K562 (cell line): ENCODE measurements around the gene FZD4. TPM values are rescaled to one million over a fixed set of nuclear protein-coding genes. Genes with fewer than 3 reads are reported as not detected.
A peak's percentile ranks its signal among the peaks of the same experiment; 100 is the strongest.

Source experiments
- BACH1 ChIP-seq: fragments of 200-800 bp; sonication (Bioruptor generic); IDR thresholded peaks from 2 replicates; pipeline ENCODE4 v1.6.1; 2016; ENCODE audit warnings: missing genetic modification characterization, missing compliant biosample characterization
- CBX3 ChIP-seq, 2 experiments: IDR thresholded peaks; 1 replicate in 1 of 2; 2 replicates in 1 of 2; pipeline ENCODE4 v1.6.1; 2012; ENCODE audit warnings: inconsistent platforms in 2 of 2, low read length in 2 of 2, borderline replicate concordance in 1 of 2, control low read depth in 1 of 2
- CHAMP1 ChIP-seq: fragments of 450-650 bp; IDR thresholded peaks from 2 replicates; pipeline ENCODE4 v1.6.1; 2016; ENCODE audit warnings: mild to moderate bottlenecking
- ELF2 ChIP-seq: fragments of 250-450 bp; sonication (Bioruptor Pico); IDR thresholded peaks from 2 replicates; pipeline ENCODE4 v1.5.0; 2021; ENCODE audit warnings: mild to moderate bottlenecking
- GABPA ChIP-seq: fragments of 200-800 bp; sonication (Bioruptor generic); conservative IDR thresholded peaks from 2 replicates; pipeline ENCODE4 v1.6.1; 2016; ENCODE audit warnings: low read depth, missing genetic modification characterization, missing compliant biosample characterization
- HDAC6 ChIP-seq: IDR thresholded peaks from 2 replicates; pipeline ENCODE4 v1.6.1; 2012; ENCODE audit warnings: low read depth, mild to moderate bottlenecking, control low read depth, inconsistent platforms, low read length, moderate library complexity
- ILK ChIP-seq: fragments of 450-650 bp; IDR thresholded peaks from 2 replicates; pipeline ENCODE4 v1.6.1; 2016; ENCODE audit warnings: missing genetic modification characterization, low read depth, mild to moderate bottlenecking, missing compliant biosample characterization, moderate library complexity, borderline replicate concordance
- KAT2B ChIP-seq: IDR thresholded peaks from one replicate; pipeline ENCODE4 v1.6.1; 2012; ENCODE audit warnings: low read depth, mild to moderate bottlenecking, control low read depth, inconsistent platforms, low read length, moderate library complexity
- LEF1 ChIP-seq: fragments of 450-650 bp; IDR thresholded peaks from 2 replicates; pipeline ENCODE4 v1.6.1; 2016; ENCODE audit warnings: mild to moderate bottlenecking
- PBX2 ChIP-seq, 2 experiments: IDR thresholded peaks in 1 of 2; conservative IDR thresholded peaks in 1 of 2; 2 replicates each; pipeline ENCODE4 v1.6.1; 2016; ENCODE audit warnings: low read depth in 2 of 2, mild to moderate bottlenecking in 1 of 2, missing compliant biosample characterization in 1 of 2, missing genetic modification characterization in 1 of 2, moderate library complexity in 1 of 2
- PPARD ChIP-seq: fragments of 250-450 bp; sonication (Bioruptor Pico); IDR thresholded peaks from 2 replicates; pipeline ENCODE4 v1.8.0; 2022; ENCODE audit warnings: inconsistent platforms, mild to moderate bottlenecking, moderate library complexity
- ZBED1 ChIP-seq: IDR thresholded peaks from 2 replicates; pipeline ENCODE4 v1.6.1; 2014
- ZNF146 ChIP-seq: IDR thresholded peaks from one replicate; pipeline ENCODE4 v1.6.1; 2018; ENCODE audit warnings: missing compliant biosample characterization; ENCODE audit not compliant: unreplicated experiment
- ZNF511 ChIP-seq: sonication (generic); formaldehyde crosslinking; IDR thresholded peaks from 2 replicates; pipeline ENCODE4 v1.8.0; 2022; ENCODE audit warnings: mild to moderate bottlenecking, missing genetic modification reagents
- ZNF518B ChIP-seq: fragments of 250-450 bp; sonication (Bioruptor Pico); IDR thresholded peaks from 2 replicates; pipeline ENCODE4 v1.5.0; 2021; ENCODE audit warnings: mild to moderate bottlenecking, moderate library complexity
- ZNF76 ChIP-seq: fragments of 250-450 bp; sonication (Bioruptor Pico); IDR thresholded peaks from 2 replicates; pipeline ENCODE4 v1.4.0; 2020; ENCODE audit warnings: mild to moderate bottlenecking, moderate library complexity, borderline replicate concordance
- ZNF77 ChIP-seq: fragments of 250-450 bp; sonication (Bioruptor Pico); IDR thresholded peaks from 2 replicates; pipeline ENCODE4 v1.5.0; 2020
- polyA plus RNA-seq, 8 experiments: library from polyadenylated mRNA; depleted of rRNA in 4 of 8; stranded (reverse) in 5 of 8; unstranded in 3 of 8; fragments of >200 nt; fragmentation: Nextera tagmentation in 2 of 8; fragmentation: Illumina TruSeq in 1 of 8; extraction: Ambion mirVana in 2 of 8; extraction: Trizol in 1 of 8; gene quantifications; 2 replicates each; pipeline versions ENCODE4 v1.2.1 to v1.2.3, GENCODE V29; 2011 to 2014; ENCODE audit warnings: inconsistent platforms in 1 of 8, missing spikeins in 1 of 8
- total RNA-seq, 7 experiments: library from RNA; depleted of rRNA in 6 of 7; stranded (reverse); fragments of >200 nt in 6 of 7; fragmentation: Illumina TruSeq in 2 of 7; extraction: Trizol in 2 of 7; gene quantifications; 2 replicates each; pipeline versions ENCODE4 v1.2.1 to v1.2.3, GENCODE V29; 2011 to 2021; ENCODE audit warnings: low replicate concordance in 1 of 7

Gene FZD4
- total and polyA plus RNA-seq, 9 of the 15 experiments (the other 6 are each of a cell fraction or from before 2014, with no cell fraction given): 1.2 to 7.9 (median 5.8) TPM

- TF ChIP-seq PBX2 (CRISPR knock-in tag; IDR thresholded peaks at IDR 0.05; ENCODE audit: low read depth): no peak
- TF ChIP-seq PBX2 (tag; conservative IDR thresholded peaks at IDR 0.05; ENCODE audit: low read depth): peak; percentile 60
- TF ChIP-seq ZNF511 (CRISPR knock-in tag): no peak
- no peak for TF ChIP-seq ZNF518B
- TF ChIP-seq ZNF76 (CRISPR knock-in tag): no peak
- TF ChIP-seq KAT2B: no peak
- TF ChIP-seq LEF1: peak; percentile 99
- no peak for TF ChIP-seq PPARD
- TF ChIP-seq ELF2 (CRISPR knock-in tag): no peak
- TF ChIP-seq ZNF146 (CRISPR knock-in tag): no peak
- peak in 1 of 2 experiments; percentile 92; a peak in 2 of 3 replicates for TF ChIP-seq CBX3 (IDR thresholded peaks at IDR 0.05; ENCODE audit: borderline replicate concordance in 1 of 2, low read length in 2 of 2)
- peak; percentile 51; the same call in 1 of the 2 replicates for TF ChIP-seq GABPA (tag)
- no peak for TF ChIP-seq HDAC6
- TF ChIP-seq ILK: no peak
- TF ChIP-seq CHAMP1: peak; percentile 97
- no peak for TF ChIP-seq ZNF77 (CRISPR knock-in tag)
- TF ChIP-seq BACH1 (tag): no peak
- TF ChIP-seq ZBED1: 0 out of 2 replicates have a peak, but pooled peaks have one; percentile 73
These were observed 44.9 kb upstream of the FZD4 start (continued) for GRCh38 chr11:86999859-87000753.
